Activated CD4-positive, alpha-beta T cell treated with anti-CD3 and anti-CD28 coated beads for 36 hours (primary cell): Measurements from ENCODE around the gene LARGE1. TPM values are rescaled to one million over a fixed set of nuclear protein-coding genes. Genes with fewer than 3 reads are reported as not detected.

Source experiments
- ATAC-seq: fragments of 200-7000 bp; cut with Tn5 transposase; one replicate; pipeline ENCODE4 v1.10.0; 2021; ENCODE audit warnings: mild to moderate bottlenecking, moderate library complexity
- CTCF ChIA-PET: fragments of 350-600 bp; sonication (Branson Sonifier 250); formaldehyde crosslinking; loops from one replicate; lab custom pipeline; 2021; ENCODE audit warnings: antibody characterized with exemption; lab: Charles Lee
- POLR2A ChIA-PET: fragments of 350-600 bp; sonication (Branson Sonifier 250); formaldehyde crosslinking; loops from one replicate; lab custom pipeline; 2021; ENCODE audit warnings: antibody characterized with exemption, inconsistent platforms; lab: Charles Lee
- DNase-seq: peaks from one replicate; pipeline ENCODE4 v3.0.0-alpha.2; 2020
- H3K27ac Mint-ChIP-seq: one replicate; pipeline ENCODE4 v1.8.0; 2021; ENCODE audit warnings: mixed read lengths
- H3K27me3 Mint-ChIP-seq: one replicate; pipeline ENCODE4 v1.8.0; 2021; ENCODE audit warnings: mixed read lengths
- H3K36me3 Mint-ChIP-seq: one replicate; pipeline ENCODE4 v1.8.0; 2021; ENCODE audit warnings: low read depth, mixed read lengths
- H3K4me1 Mint-ChIP-seq: one replicate; pipeline ENCODE4 v1.8.0; 2021; ENCODE audit warnings: mixed read lengths
- H3K4me3 Mint-ChIP-seq: one replicate; pipeline ENCODE4 v1.8.0; 2021; ENCODE audit warnings: mild to moderate bottlenecking, moderate library complexity, mixed read lengths
- H3K9me3 Mint-ChIP-seq: one replicate; pipeline ENCODE4 v1.8.0; 2021; ENCODE audit warnings: low read depth, mixed read lengths
- intact Hi-C, 2 experiments: fragments of 100-400 bp; cut with DNase I in 1 of 2; cut with micrococcal nuclease in 1 of 2; formaldehyde crosslinking; loops; one replicate each; pipeline versions ENCODE4 v1.14.2 to v1.15.1; 2022 to 2024; cut with DNase I, micrococcal nuclease
- total RNA-seq, 2 experiments: library from RNA; stranded (reverse); gene quantifications; one replicate each; pipeline ENCODE4 v1.2.3, GENCODE V29; 2021

LARGE1 gene
- total RNA-seq, 2 experiments from 2014 or later: 0.39 to 0.57 TPM

DNA sequence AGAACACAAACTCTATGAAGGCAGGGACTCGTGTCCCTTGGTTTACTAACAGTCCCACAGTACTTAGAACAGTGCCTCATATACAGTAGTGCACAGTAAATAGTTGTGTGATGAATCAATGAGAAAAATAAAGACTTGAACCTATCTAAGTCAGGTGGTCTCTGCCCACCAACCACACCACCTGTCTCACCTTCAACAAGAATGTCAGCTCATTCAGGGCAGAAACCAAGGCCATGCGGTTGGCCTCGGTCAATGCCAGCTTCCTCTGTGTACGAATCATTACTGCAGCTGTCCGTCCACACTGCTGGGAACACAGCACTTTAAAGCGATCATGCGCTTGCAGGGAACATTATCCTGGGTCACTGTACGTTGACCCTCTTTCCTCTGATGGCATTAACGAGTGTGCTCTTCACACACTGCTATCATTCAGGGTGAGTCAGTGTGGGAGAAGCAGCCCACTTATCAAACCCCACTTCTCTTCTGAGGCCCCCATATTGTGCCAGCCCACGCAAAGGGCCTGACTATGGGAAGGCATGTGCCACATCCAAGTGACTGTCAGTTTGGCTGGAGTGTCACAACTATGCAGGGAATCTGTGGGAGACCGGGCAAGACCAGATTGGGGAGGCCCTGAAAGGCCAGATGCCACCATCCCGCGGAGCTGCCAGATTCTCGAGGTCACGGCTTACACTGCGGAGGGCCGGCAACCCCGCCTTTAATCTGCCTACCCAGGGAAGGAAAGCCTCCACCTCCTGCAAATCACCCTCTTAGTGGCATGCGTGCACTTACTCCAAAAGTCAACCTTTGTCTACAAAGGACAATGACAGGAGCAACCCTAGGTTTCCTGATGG lies 36.1 kb downstream of the LARGE1 start:
- ATAC-seq (no peak), DNase-seq (no peak)
- no peaks in the 10 kb centered on the region for H3K9me3 Mint-ChIP-seq
- no peak overlapping the region for H3K27ac Mint-ChIP-seq
- no peak overlapping the region for H3K4me3 Mint-ChIP-seq
- ChIA-PET POLR2A (no interaction called here), CTCF (no interaction called here)
- H3K4me1 Mint-ChIP-seq: no peaks in the 10 kb centered on the region
- no peaks in the 10 kb centered on the region for H3K36me3 Mint-ChIP-seq
- H3K27me3 Mint-ChIP-seq: no peaks in the 10 kb centered on the region
- intact Hi-C loops: no loop called here

DNA sequence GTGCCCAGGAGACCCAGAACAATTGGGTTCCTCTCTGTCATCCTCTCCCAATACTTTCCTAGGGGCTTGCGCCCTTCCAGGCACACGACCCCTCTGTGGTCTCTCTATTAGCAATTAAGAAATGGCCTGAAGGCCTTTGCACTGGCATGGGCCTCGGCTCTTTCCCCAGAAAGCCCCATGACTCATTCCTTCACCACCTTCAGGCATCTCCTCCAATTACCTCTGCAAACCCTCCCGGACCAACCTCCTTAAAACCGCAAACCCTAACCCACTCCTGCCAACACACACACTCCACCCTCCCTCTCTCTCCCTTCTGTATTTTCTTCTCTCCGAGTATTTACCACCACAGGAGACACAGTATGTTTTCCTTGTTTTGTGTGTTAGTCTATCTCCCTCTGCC lies 36.7 kb downstream of the LARGE1 start:
- POLR2A ChIA-PET: no interaction called here
- Mint-ChIP-seq H3K27ac (no peak overlapping the region), H3K36me3 (no peaks in the 10 kb centered on the region), H3K4me1 (no peaks in the 10 kb centered on the region), H3K9me3 (no peaks in the 10 kb centered on the region), H3K4me3 (no peak overlapping the region), H3K27me3 (no peaks in the 10 kb centered on the region)
- CTCF ChIA-PET: no interaction called here
- DNase-seq: no peak
- intact Hi-C loops: no loop called here
- no peak for ATAC-seq

DNA sequence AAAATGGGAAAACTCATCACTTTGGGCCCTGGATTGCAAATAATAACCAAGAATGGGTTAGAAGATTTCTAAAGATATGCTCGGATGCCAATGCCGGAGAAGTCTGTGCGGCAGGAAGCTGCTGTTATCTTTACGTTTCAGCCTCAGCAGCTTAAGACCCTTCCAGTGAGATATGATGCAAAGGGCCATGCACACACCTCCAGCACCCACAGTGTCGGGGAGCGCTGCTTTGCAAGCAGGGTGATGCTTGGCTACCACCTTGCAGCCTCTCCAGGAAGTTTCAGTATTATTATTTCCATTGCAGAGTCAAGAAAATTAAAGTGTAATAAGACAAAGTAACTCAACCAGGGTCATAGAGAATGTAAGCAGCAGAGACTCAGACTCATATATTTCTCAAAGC lies 37.3 kb downstream of the LARGE1 start:
- H3K4me1 Mint-ChIP-seq: no peaks in the 10 kb centered on the region
- no peak overlapping the region for H3K4me3 Mint-ChIP-seq
- ChIA-PET CTCF (no interaction called here), POLR2A (no interaction called here)
- H3K27ac Mint-ChIP-seq: no peak overlapping the region
- no peak for DNase-seq
- no peaks in the 10 kb centered on the region for H3K9me3 Mint-ChIP-seq
- ATAC-seq: no peak
- H3K36me3 Mint-ChIP-seq: no peaks in the 10 kb centered on the region
- no peaks in the 10 kb centered on the region for H3K27me3 Mint-ChIP-seq
- intact Hi-C loops: no loop called here

DNA sequence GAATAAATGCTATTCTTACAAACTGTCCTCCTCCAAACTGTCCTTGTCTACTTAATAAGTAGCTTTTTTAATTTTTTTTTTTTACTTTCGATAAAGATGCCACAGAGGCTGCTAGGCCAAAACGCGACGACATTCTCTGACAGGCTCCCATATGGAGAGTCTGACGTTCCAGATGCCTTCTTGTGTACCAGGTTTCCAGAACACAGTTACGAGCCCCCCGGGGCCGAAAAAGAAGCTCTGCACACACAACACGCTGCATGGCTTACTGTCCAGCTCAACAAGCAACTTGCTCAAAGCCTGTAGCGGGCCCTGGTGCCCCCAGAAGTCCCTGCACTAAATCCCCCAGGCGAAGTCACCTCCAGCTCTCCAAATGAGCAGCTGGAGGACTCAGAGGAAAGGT lies 39.3 kb downstream of the LARGE1 start:
- Mint-ChIP-seq H3K4me1 (no peaks in the 10 kb centered on the region), H3K27ac (no peak overlapping the region), H3K36me3 (no peaks in the 10 kb centered on the region), H3K4me3 (no peak overlapping the region), H3K9me3 (no peaks in the 10 kb centered on the region), H3K27me3 (no peaks in the 10 kb centered on the region)
- intact Hi-C loops: no loop called here
- DNase-seq (no peak), ATAC-seq (no peak)
- POLR2A ChIA-PET: no interaction called here
- CTCF ChIA-PET: no interaction called here

DNA sequence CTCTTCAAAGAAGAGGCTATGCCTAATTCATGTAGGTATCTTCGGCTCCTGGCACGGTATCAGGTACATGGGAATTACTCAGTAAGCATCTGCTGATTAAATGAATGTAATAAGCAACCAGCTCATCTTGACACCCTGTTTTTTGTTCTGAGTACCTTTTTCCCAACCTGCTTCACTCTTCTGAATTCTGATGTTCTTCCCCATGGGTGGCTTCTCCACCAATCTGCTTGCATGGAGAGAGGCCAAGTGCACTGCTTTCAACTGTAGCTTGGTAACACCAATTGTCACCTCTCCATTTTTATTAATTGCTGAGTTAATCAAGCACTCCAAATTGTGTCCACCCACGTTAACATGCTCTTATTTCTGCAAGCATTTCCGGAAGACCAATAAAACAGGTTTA lies 40.5 kb downstream of the LARGE1 start:
- ATAC-seq (no peak), DNase-seq (no peak)
- Mint-ChIP-seq H3K27me3 (no peaks in the 10 kb centered on the region), H3K36me3 (no peaks in the 10 kb centered on the region), H3K9me3 (no peaks in the 10 kb centered on the region), H3K4me3 (no peak overlapping the region), H3K4me1 (no peaks in the 10 kb centered on the region), H3K27ac (no peak overlapping the region)
- intact Hi-C loops: no loop called here
- ChIA-PET POLR2A (no interaction called here), CTCF (no interaction called here)

DNA sequence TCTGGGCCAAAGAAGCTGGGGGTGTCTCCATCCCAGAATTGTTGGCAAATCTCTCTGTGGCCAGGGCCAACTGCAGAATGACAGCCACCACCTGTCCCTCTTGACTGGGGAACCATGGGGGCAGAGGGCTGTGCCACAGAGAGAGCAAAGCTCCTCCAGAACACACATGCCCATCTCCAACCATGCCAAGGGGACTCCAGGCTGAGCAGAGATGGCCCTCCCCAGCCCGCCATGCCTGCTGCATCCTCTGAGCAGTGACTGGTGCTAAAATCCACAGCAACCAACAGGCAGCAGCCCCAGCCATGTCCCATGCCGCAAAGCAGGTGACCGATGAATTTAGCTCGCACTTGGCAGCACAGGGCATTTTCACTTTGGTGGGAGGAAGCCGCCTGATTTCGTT lies 45.0 kb downstream of the LARGE1 start:
- no peak for DNase-seq
- H3K27ac Mint-ChIP-seq: no peak overlapping the region
- no peaks in the 10 kb centered on the region for H3K9me3 Mint-ChIP-seq
- no peak overlapping the region for H3K4me3 Mint-ChIP-seq
- intact Hi-C loops: no loop called here
- no peak for ATAC-seq
- no peaks in the 10 kb centered on the region for H3K4me1 Mint-ChIP-seq
- H3K27me3 Mint-ChIP-seq: peaks cover 2% of the 10 kb centered on the region
- H3K36me3 Mint-ChIP-seq: no peaks in the 10 kb centered on the region
- ChIA-PET POLR2A (no interaction called here), CTCF (no interaction called here)

DNA sequence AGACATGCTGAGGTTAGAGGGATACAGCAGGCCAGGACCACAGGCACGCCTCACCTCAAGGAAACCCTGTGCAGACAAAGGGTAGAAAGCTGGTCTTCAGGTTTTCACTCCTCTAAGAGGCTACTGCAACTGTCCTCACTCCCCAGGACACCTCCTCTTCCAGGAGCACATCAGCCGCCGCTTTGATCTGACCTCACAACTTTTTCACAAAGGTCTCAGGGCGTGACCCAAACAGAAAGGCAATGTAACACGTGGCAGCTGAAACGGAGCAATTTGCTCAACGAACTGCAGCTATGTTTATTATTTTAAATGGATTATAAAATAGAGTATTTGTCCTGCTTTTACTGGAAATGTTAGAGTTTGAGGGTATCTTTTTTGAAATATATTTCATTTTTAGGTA lies 46.1 kb downstream of the LARGE1 start:
- H3K27me3 Mint-ChIP-seq: peaks cover 2% of the 10 kb centered on the region
- CTCF ChIA-PET: no interaction called here
- intact Hi-C loops: no loop called here
- no peak overlapping the region for H3K27ac Mint-ChIP-seq
- H3K4me3 Mint-ChIP-seq: no peak overlapping the region
- H3K9me3 Mint-ChIP-seq: no peaks in the 10 kb centered on the region
- DNase-seq (no peak), ATAC-seq (no peak)
- no peaks in the 10 kb centered on the region for H3K4me1 Mint-ChIP-seq
- POLR2A ChIA-PET: no interaction called here
- H3K36me3 Mint-ChIP-seq: no peaks in the 10 kb centered on the region

DNA sequence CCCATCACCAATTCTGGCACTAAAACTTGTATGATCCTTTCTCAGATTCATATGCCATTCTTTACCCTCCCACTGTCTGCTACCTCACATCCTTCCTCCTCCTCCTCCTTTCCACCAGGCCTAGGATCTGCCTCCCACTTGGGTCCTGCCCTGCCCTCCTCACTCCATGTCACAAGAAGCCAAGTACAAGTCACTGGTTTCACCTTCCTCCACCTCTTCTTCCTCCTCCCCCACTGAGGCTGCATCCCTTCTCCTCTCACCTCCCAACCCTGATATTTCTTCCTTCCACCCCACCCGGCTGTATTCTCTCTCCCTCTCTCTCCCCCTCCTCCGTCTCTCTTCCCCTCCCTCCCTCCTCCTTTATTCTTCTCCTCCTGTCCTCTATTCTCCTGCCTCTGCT lies 46.6 kb downstream of the LARGE1 start:
- no peak overlapping the region for H3K4me3 Mint-ChIP-seq
- CTCF ChIA-PET: no interaction called here
- no peaks in the 10 kb centered on the region for H3K9me3 Mint-ChIP-seq
- intact Hi-C loops: no loop called here
- H3K4me1 Mint-ChIP-seq: no peaks in the 10 kb centered on the region
- ATAC-seq: no peak
- no peak for DNase-seq
- H3K27me3 Mint-ChIP-seq: peaks cover 2% of the 10 kb centered on the region
- H3K36me3 Mint-ChIP-seq: no peaks in the 10 kb centered on the region
- H3K27ac Mint-ChIP-seq: no peak overlapping the region
- POLR2A ChIA-PET: no interaction called here

DNA sequence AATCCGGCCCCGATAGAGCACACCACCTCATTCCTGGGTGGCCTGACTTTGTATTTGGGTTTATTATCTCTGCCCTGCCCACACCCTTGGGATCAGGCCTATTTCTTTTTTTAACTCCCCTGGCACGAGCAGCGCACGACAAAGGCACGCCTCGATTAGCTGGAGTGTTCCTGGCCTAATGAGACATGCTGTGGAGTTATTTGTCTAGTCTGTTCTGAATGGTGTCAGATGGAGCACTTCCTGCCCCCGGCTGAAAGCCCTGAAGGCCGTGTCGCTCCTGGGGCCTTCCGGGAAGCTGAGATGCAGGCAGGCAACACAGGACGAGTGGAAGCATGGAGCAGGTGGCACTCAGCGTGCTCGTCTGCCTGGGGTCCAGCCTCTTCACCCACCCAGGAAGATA lies 47.1 kb downstream of the LARGE1 start:
- DNase-seq: no peak
- Mint-ChIP-seq H3K27ac (no peak overlapping the region), H3K27me3 (peaks cover 2% of the 10 kb centered on the region), H3K36me3 (no peaks in the 10 kb centered on the region), H3K4me3 (no peak overlapping the region), H3K9me3 (no peaks in the 10 kb centered on the region), H3K4me1 (no peaks in the 10 kb centered on the region)
- ATAC-seq: no peak
- ChIA-PET CTCF (no interaction called here), POLR2A (no interaction called here)
- intact Hi-C loops: no loop called here

DNA sequence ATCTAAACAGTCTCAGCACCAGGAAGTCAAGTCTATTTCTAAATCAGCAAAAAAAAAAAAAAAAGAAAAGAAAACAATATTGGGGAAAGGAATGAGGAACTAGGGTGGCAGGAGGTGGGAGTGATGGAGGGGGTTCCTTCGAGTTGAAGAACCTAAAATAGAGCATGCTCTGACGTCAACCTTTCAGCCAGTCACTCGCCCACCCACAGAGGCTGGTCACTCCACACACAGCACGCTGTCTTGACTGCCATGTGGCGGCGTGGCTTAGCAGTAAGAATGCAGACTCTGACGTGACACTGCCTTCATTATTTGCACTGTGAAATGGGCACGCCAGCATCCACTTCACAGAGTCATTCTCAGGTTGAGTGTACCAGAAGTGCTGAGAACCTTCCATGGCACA lies 48.3 kb downstream of the LARGE1 start:
- Mint-ChIP-seq H3K36me3 (no peaks in the 10 kb centered on the region), H3K27me3 (peaks cover 2% of the 10 kb centered on the region), H3K4me1 (no peaks in the 10 kb centered on the region), H3K4me3 (no peak overlapping the region), H3K27ac (no peak overlapping the region), H3K9me3 (peaks cover 1% of the 10 kb centered on the region)
- intact Hi-C loops: no loop called here
- POLR2A ChIA-PET: no interaction called here
- ATAC-seq: no peak
- no peak for DNase-seq
- CTCF ChIA-PET: no interaction called here

DNA sequence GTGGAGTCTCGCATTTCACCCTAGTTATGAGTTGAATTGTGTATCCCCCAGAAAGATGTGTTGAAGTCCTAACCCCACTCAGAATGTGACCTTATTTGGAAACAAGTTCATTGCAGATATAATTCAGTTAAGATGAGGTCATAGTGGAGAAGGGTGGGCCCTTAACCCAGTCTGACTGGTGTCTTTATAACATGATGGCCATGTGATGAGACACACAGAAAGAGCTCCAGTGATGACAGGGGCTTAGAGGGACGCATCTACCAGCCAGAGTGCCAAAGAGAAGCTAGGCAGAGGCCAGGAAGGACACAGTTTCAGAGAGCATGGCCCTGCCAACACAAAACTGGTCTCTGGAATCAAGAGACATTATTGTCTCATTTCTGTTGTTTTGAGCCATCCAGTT lies 50.3 kb downstream of the LARGE1 start:
- CTCF ChIA-PET: no interaction called here

DNA sequence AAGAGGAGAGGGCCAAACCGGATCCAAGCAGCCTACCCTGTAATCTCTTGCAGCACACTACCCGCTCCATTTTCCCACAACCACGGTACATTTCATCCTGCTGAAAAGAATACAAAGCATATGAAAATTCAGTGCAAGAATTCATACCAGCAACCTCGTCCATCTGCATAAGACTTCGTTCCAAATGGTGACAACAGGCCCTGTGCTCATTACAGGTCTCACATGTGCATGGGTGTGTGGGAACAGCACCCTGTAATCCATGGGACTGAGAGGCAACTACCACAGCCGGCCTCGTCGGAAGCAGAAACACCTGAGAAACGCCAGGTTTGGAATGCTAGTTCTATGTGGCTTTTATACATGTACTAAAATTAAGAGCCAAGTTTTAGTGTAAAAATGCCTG lies 52.3 kb downstream of the LARGE1 start:
- DNase-seq (no peak), ATAC-seq (no peak)
- CTCF ChIA-PET: no interaction called here
- peaks cover 2% of the 10 kb centered on the region for H3K27me3 Mint-ChIP-seq
- H3K9me3 Mint-ChIP-seq: peaks cover 1% of the 10 kb centered on the region
- no peaks in the 10 kb centered on the region for H3K36me3 Mint-ChIP-seq
- no peak overlapping the region for H3K4me3 Mint-ChIP-seq
- intact Hi-C loops: no loop called here
- no peaks in the 10 kb centered on the region for H3K4me1 Mint-ChIP-seq
- POLR2A ChIA-PET: no interaction called here
- no peak overlapping the region for H3K27ac Mint-ChIP-seq

More for the DNA sequence above, 50.3 kb downstream of the LARGE1 start:
- H3K9me3 Mint-ChIP-seq: peaks cover 1% of the 10 kb centered on the region
- POLR2A ChIA-PET: no interaction called here
- H3K36me3 Mint-ChIP-seq: no peaks in the 10 kb centered on the region
- H3K4me1 Mint-ChIP-seq: no peaks in the 10 kb centered on the region
- DNase-seq: no peak
- ATAC-seq: no peak
- intact Hi-C loops: no loop called here
- peaks cover 2% of the 10 kb centered on the region for H3K27me3 Mint-ChIP-seq
- no peak overlapping the region for H3K27ac Mint-ChIP-seq
- no peak overlapping the region for H3K4me3 Mint-ChIP-seq
